ENCODE results near the gene C9orf72. TPM values are rescaled to one million over a fixed set of nuclear protein-coding genes. Genes with fewer than 3 reads are reported as not detected.

Gene C9orf72
- total RNA-seq, 1 donor from 2014 or later, result 17.1 TPM

DNA sequence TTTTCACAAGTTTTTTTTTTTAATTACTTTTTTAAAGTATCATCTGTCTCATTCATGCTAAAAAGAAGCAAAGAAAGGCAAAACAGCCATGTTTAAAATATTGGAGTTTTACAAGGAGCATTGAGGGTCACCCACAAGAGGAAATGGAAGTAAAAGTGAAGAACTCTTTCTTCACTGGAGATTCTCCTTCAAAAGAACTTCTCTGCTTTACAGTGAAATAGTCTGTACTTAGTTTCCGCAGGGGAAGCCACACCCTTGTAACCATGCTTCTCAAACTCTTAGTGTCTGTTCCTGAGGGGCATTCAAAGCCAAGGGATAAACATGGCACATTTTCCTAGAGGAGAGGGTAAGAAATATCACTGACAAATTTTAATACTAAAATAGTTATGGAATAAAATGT lies 8.6 kb downstream of the C9orf72 start:
- H3K27ac ChIP-seq, result no peak overlapping the region
- H3K36me3 ChIP-seq, result peaks cover 14 to 23% of the 10 kb centered on the region in 2 donors
- intact Hi-C loops (cut with DNase I), result no loop called here
- H3K4me3 ChIP-seq, result no peak overlapping the region
- H3K27me3 ChIP-seq, result no peaks in the 10 kb centered on the region
- TF ChIP-seq, protein P1, sequence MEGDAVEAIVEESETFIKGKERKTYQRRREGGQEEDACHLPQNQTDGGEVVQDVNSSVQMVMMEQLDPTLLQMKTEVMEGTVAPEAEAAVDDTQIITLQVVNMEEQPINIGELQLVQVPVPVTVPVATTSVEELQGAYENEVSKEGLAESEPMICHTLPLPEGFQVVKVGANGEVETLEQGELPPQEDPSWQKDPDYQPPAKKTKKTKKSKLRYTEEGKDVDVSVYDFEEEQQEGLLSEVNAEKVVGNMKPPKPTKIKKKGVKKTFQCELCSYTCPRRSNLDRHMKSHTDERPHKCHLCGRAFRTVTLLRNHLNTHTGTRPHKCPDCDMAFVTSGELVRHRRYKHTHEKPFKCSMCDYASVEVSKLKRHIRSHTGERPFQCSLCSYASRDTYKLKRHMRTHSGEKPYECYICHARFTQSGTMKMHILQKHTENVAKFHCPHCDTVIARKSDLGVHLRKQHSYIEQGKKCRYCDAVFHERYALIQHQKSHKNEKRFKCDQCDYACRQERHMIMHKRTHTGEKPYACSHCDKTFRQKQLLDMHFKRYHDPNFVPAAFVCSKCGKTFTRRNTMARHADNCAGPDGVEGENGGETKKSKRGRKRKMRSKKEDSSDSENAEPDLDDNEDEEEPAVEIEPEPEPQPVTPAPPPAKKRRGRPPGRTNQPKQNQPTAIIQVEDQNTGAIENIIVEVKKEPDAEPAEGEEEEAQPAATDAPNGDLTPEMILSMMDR (IDR thresholded peaks at IDR 0.05), result no peak
- H3K4me1 ChIP-seq, result no peaks in the 10 kb centered on the region
- H3K9me3 ChIP-seq, result no peaks in the 10 kb centered on the region
- no peak for DNase-seq (ENCODE audit: low spot score in 2 of 2)

- no peaks in the 10 kb centered on the region for H3K27me3 ChIP-seq
- intact Hi-C loops (cut with DNase I), result no loop called here
- peaks cover 14 to 27% of the 10 kb centered on the region in 2 donors for H3K36me3 ChIP-seq
- no peaks in the 10 kb centered on the region for H3K4me1 ChIP-seq
- TF ChIP-seq, protein P1 (IDR thresholded peaks at IDR 0.05), result no peak
- no peak for DNase-seq (ENCODE audit: low spot score in 2 of 2)
- no peak overlapping the region for H3K27ac ChIP-seq
- H3K4me3 ChIP-seq, result no peak overlapping the region
- no peaks in the 10 kb centered on the region for H3K9me3 ChIP-seq
Observed at GRCh38 chr9:27563738-27564430, 9.4 kb downstream of the C9orf72 start.

- Histone ChIP-seq H3K4me3 (no peak overlapping the region), H3K36me3 (peaks cover 22 to 46% of the 10 kb centered on the region in 2 donors), H3K27me3 (no peaks in the 10 kb centered on the region), H3K27ac (no peak overlapping the region), H3K9me3 (no peaks in the 10 kb centered on the region), H3K4me1 (no peaks in the 10 kb centered on the region)
- no peak for DNase-seq (ENCODE audit: low spot score in 2 of 2)
- intact Hi-C loops (cut with DNase I), result no loop called here
- TF ChIP-seq, protein P1 (IDR thresholded peaks at IDR 0.05), result no peak
Observed at GRCh38 chr9:27561685-27562084, 11.6 kb downstream of the C9orf72 start.

GRCh38 chr9:27560457-27560856 lies 12.8 kb downstream of the C9orf72 start:
- TF ChIP-seq, protein P1 (IDR thresholded peaks at IDR 0.05), result no peak
- no peak overlapping the region for H3K4me3 ChIP-seq
- DNase-seq (ENCODE audit: low spot score in 2 of 2), result no peak
- no peak overlapping the region for H3K27ac ChIP-seq
- no peaks in the 10 kb centered on the region for H3K27me3 ChIP-seq
- no peaks in the 10 kb centered on the region for H3K4me1 ChIP-seq
- H3K36me3 ChIP-seq, result peaks cover 26 to 56% of the 10 kb centered on the region in 2 donors
- no peaks in the 10 kb centered on the region for H3K9me3 ChIP-seq
- intact Hi-C loops (cut with DNase I), result no loop called here

GRCh38 chr9:27558307-27558706 lies 15.0 kb downstream of the C9orf72 start:
- H3K4me3 ChIP-seq, result no peak overlapping the region
- H3K4me1 ChIP-seq, result no peaks in the 10 kb centered on the region
- H3K36me3 ChIP-seq, result peaks cover 23 to 68% of the 10 kb centered on the region in 2 donors
- H3K27me3 ChIP-seq, result no peaks in the 10 kb centered on the region
- TF ChIP-seq, protein P1 (IDR thresholded peaks at IDR 0.05), result no peak
- no peak overlapping the region for H3K27ac ChIP-seq
- no peak for DNase-seq (ENCODE audit: low spot score in 2 of 2)
- intact Hi-C loops (cut with DNase I), result no loop called here
- H3K9me3 ChIP-seq, result no peaks in the 10 kb centered on the region
